Activated B cell treated with CpG ODN at 0.5 μM for 24 hours (primary cell): Measurements from ENCODE around the gene NDUFB8. TPM values are rescaled to one million over a fixed set of nuclear protein-coding genes. Genes with fewer than 3 reads are reported as not detected.
"Not testable (repeated sequence)": the region's sequence is repeated elsewhere in the genome, so short reads cannot be mapped to it uniquely, and the experiment has no call there.

Experiments used
- ATAC-seq: fragments of 200-7000 bp; cut with Tn5 transposase; one replicate; pipeline ENCODE4 v1.10.0; 2021; ENCODE audit warnings: low read depth, mild to moderate bottlenecking, moderate library complexity
- CTCF ChIA-PET: fragments of 350-600 bp; sonication (Branson Sonifier 250); formaldehyde crosslinking; loops from one replicate; lab custom pipeline; 2021; ENCODE audit warnings: antibody characterized with exemption; lab: Charles Lee
- POLR2A ChIA-PET: fragments of 350-600 bp; sonication (Branson Sonifier 250); formaldehyde crosslinking; loops from one replicate; lab custom pipeline; 2021; ENCODE audit warnings: antibody characterized with exemption; lab: Charles Lee
- DNase-seq: peaks from one replicate; pipeline ENCODE4 v3.0.0; 2022
- H3K27ac Mint-ChIP-seq: one replicate; pipeline ENCODE4 v1.8.0; 2020; ENCODE audit warnings: mixed read lengths
- H3K27me3 Mint-ChIP-seq: one replicate; pipeline ENCODE4 v1.8.0; 2021; ENCODE audit warnings: mixed read lengths
- H3K36me3 Mint-ChIP-seq: one replicate; pipeline ENCODE4 v1.8.0; 2021; ENCODE audit warnings: low read depth, mixed read lengths
- H3K4me1 Mint-ChIP-seq: one replicate; pipeline ENCODE4 v1.8.0; 2021; ENCODE audit warnings: mixed read lengths
- H3K4me3 Mint-ChIP-seq: one replicate; pipeline ENCODE4 v1.8.0; 2020; ENCODE audit warnings: mild to moderate bottlenecking, mixed read lengths
- H3K9me3 Mint-ChIP-seq: one replicate; pipeline ENCODE4 v1.8.0; 2020; ENCODE audit warnings: mixed read lengths
- CTCF ChIP-seq: fragments of 200-600 bp; IDR thresholded peaks from one replicate; pipeline ENCODE4 v1.8.0; 2022; ENCODE audit warnings: antibody characterized with exemption, mild to moderate bottlenecking
- intact Hi-C: fragments of 100-400 bp; cut with micrococcal nuclease; formaldehyde crosslinking; loops from one replicate; pipeline ENCODE4 v1.15.1; 2024
- total RNA-seq: library from RNA; stranded (reverse); gene quantifications from 2 replicates; pipeline ENCODE4 v1.2.3, GENCODE V29; 2022

NDUFB8 gene
- total RNA-seq = 191 and 205 TPM in 2 replicates

DNA sequence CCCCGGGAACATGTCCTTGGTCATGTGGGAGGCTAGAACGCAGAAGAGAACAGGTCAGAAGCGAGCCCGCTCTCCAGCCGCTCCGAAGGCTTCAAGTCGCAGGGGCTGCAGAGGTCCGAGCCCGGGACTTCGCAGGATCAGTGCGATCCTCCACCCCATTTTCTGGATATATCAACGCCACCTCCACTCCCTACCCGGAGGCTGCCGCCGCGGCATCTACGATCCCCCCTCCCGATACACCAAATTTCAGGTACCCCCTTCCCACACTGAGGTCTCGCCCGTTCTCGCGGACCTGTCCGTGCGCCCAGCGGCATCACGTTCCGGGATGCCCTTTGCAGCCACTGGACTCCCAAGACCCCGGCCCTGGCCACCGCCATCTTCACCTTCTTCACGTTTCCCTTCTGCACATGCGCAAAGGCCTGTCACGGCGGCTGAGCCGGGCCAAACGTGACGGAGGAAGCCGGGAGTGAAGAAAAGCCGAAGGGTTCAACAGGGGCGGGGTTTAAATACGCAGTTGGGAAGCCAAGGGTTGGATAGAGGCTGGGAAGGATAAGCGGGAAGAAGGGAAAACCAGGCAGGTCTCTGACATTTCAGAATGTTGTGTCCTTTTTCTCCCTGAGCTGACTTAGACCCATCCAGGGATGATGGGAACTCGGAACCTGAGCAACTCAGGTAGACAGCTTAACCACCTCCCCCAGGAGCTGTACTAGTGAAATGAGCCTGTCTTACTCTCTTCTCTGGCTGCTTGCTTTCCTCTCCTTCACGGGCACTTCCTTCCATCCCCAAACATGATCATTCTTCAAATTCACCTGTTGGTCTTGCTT lies at the start of gene NDUFB8:
TSS of gene NDUFB8 (minus strand) at position 397 of the 824 bp plus-strand sequence. CDS start at position 377, 20 bp downstream.
- intact Hi-C loops = loop anchor here (1.0 to 10.0 kb wide), 2 partner anchors 202 to 1975 kb away; partner anchors contain the start of genes ACTR1A and SUFU
- CTCF ChIA-PET = interaction anchor here (1.0 to 3.1 kb wide), 4 partner anchors 9 to 296 kb away, joined by 3 to 14 read pairs (median 4); no protein-coding TSS in a partner anchor
- DNase-seq (peak; percentile 77), ATAC-seq (peak; percentile 85)
- H3K27ac Mint-ChIP-seq = peak within 1 kb of the TSS; percentile 96
- peak within 1 kb of the TSS; percentile 100 for H3K4me3 Mint-ChIP-seq
- POLR2A ChIA-PET = no interaction called here
- peaks cover 33% of the 10 kb centered on the region for H3K36me3 Mint-ChIP-seq
- H3K4me1 Mint-ChIP-seq = peaks cover 26% of the 10 kb centered on the region
- H3K27me3 Mint-ChIP-seq = no peaks in the 10 kb centered on the region
- no peaks in the 10 kb centered on the region for H3K9me3 Mint-ChIP-seq
- no peak for TF ChIP-seq CTCF

- no peaks in the 10 kb centered on the region for H3K4me1 Mint-ChIP-seq
- TF ChIP-seq CTCF = no peak
- POLR2A ChIA-PET = no interaction called here
- no peaks in the 10 kb centered on the region for H3K36me3 Mint-ChIP-seq
- DNase-seq (no peak), ATAC-seq (no peak)
- intact Hi-C loops = no loop called here
- H3K27me3 Mint-ChIP-seq = peaks cover 36% of the 10 kb centered on the region
- H3K4me3 Mint-ChIP-seq = no peak overlapping the region
- no peak overlapping the region for H3K27ac Mint-ChIP-seq
- no peaks in the 10 kb centered on the region for H3K9me3 Mint-ChIP-seq
- CTCF ChIA-PET = no interaction called here
Observed at GRCh38 chr10:100576282-100576635, 46.6 kb upstream of the NDUFB8 start.

DNA sequence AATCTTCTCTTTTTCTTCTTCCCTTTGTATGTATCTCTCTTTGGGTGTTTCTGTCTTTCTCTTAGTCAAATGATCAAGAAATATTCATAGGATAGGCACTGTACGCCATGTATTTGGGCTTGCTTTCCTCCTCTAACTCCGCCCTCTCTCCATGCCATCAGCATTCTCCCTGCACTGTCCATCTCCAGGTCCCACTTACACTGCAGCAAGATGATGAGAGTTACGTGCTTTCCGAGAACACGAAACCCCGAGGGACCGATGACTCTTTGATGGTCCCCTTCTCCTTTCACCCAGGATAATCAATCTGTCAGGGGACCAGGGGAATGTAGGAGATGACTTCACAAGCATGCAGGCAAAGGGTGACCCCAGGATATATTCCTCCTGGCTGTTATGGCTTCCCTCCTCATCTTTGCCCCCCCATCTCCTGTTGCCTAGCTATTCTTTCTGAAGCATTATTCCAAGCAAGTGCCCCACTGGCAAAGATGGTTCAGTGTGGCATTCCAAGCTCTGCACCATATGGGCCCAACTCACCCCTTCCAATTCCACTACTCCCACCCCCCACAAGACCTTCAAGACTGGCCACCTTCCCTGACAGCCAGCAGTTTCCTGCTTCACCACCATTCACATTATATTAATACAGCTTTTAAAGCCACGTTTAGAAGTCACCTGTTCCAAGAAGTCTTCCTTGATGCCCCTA lies 46.1 kb upstream of the NDUFB8 start:
- H3K9me3 Mint-ChIP-seq = no peaks in the 10 kb centered on the region
- intact Hi-C loops = no loop called here
- no peak overlapping the region for H3K4me3 Mint-ChIP-seq
- POLR2A ChIA-PET = no interaction called here
- no peak overlapping the region for H3K27ac Mint-ChIP-seq
- H3K27me3 Mint-ChIP-seq = peaks cover 36% of the 10 kb centered on the region
- ATAC-seq (no peak), DNase-seq (no peak)
- no peaks in the 10 kb centered on the region for H3K4me1 Mint-ChIP-seq
- TF ChIP-seq CTCF = no peak
- CTCF ChIA-PET = no interaction called here
- H3K36me3 Mint-ChIP-seq = no peaks in the 10 kb centered on the region

- DNase-seq, H3K4me3 Mint-ChIP-seq, CTCF ChIA-PET, ATAC-seq, H3K27ac Mint-ChIP-seq, POLR2A ChIA-PET, H3K4me1 Mint-ChIP-seq, intact Hi-C loops, H3K36me3 Mint-ChIP-seq, H3K9me3 Mint-ChIP-seq: not testable (repeated sequence)
- H3K27me3 Mint-ChIP-seq = peaks cover 36% of the 10 kb centered on the region
Observed at GRCh38 chr10:100575146-100575545, 45.5 kb upstream of the NDUFB8 start.

DNA sequence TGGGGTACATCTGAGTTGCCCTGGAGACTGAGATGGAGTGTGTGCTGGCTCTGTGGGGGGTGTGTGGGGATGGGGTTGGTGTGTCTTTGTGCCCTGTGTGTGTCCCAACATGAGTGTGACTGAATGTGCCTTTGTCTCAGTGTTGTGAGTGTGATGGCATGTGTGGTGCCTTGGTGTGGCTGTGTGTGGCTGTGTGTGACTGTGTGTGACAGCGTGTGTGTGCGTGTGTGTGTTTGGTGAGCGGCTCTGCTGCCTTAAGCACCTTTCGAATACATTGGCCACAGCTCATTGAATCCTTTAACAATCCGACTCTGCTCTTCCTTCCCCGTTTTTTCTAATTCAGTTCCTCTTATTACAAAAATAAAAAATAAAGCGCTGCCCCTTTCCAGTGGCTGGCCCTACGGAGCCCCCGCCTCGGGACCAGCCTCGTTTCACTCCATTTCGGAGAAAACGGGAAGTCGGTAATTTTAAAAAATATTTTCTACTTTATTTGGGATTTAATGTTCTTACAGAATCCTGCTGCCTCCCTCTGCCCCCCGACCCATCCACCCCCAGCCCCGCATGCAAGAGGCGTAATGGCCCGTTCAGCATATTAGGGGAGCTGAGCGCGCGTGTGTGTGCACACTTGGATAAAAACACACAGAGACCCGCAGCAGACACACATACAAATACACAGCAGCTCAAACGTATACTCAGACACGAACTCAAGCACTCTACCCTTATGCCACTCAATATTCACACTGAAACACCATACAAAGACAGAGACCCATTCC lies 41.6 kb upstream of the NDUFB8 start:
- Mint-ChIP-seq H3K4me1 (no peaks in the 10 kb centered on the region), H3K27me3 (peaks cover 36% of the 10 kb centered on the region), H3K9me3 (no peaks in the 10 kb centered on the region), H3K4me3 (no peak overlapping the region), H3K36me3 (no peaks in the 10 kb centered on the region), H3K27ac (no peak overlapping the region)
- POLR2A ChIA-PET = no interaction called here
- TF ChIP-seq CTCF = no peak
- no peak for DNase-seq
- ATAC-seq = no peak
- intact Hi-C loops = no loop called here
- CTCF ChIA-PET = no interaction called here
